ENCODE data around the gene LPGAT1.
A peak's percentile ranks its signal among the peaks of the same experiment; 100 is the strongest.
"Not testable (repeated sequence)": the region's sequence is repeated elsewhere in the genome, so short reads cannot be mapped to it uniquely, and the experiment has no call there.

The LPGAT1 gene

GRCh38 chr1:211735208-211736170 lies 95.1 kb downstream of the LPGAT1 start:
- DNase-seq (ENCODE audit: low read depth): peak; percentile 56

- DNase-seq (ENCODE audit: low read depth): no peak
Observed at GRCh38 chr1:211734791-211735190, 95.8 kb downstream of the LPGAT1 start.

- DNase-seq (ENCODE audit: low read depth): no peak
Observed at GRCh38 chr1:211734359-211734758, 96.2 kb downstream of the LPGAT1 start.

GRCh38 chr1:211732293-211732980 lies 98.1 kb downstream of the LPGAT1 start:
- no peak for DNase-seq (ENCODE audit: low read depth)

- DNase-seq (ENCODE audit: low read depth): no peak
Observed at GRCh38 chr1:211731456-211732292, 98.9 kb downstream of the LPGAT1 start.

- no peak for DNase-seq (ENCODE audit: low read depth)
Observed at GRCh38 chr1:211730347-211730746, 100.2 kb downstream of the LPGAT1 start.

- DNase-seq (ENCODE audit: low read depth): no peak
Observed at GRCh38 chr1:211729238-211729637, 101.3 kb downstream of the LPGAT1 start.

- DNase-seq (ENCODE audit: low read depth): no peak
Observed at GRCh38 chr1:211726467-211726995, 104.0 kb downstream of the LPGAT1 start.

- DNase-seq (ENCODE audit: low read depth): no peak
Observed at GRCh38 chr1:211724687-211725196, 105.8 kb downstream of the LPGAT1 start.

GRCh38 chr1:211723273-211723672 lies 107.3 kb downstream of the LPGAT1 start:
- DNase-seq (ENCODE audit: low read depth): no peak

- no peak for DNase-seq (ENCODE audit: low read depth)
Observed at GRCh38 chr1:211722277-211723175, 108.0 kb downstream of the LPGAT1 start.

- DNase-seq (ENCODE audit: low read depth): not testable (repeated sequence)
Observed at GRCh38 chr1:211716555-211716954, 114.0 kb downstream of the LPGAT1 start.

- DNase-seq (ENCODE audit: low read depth): no peak
Observed at GRCh38 chr1:211715971-211716370, 114.6 kb downstream of the LPGAT1 start.

GRCh38 chr1:211714154-211714553 lies 116.4 kb downstream of the LPGAT1 start:
- DNase-seq (ENCODE audit: low read depth): no peak

- DNase-seq (ENCODE audit: low read depth): no peak
Observed at GRCh38 chr1:211713231-211713630, 117.3 kb downstream of the LPGAT1 start.

- DNase-seq (ENCODE audit: low read depth): no peak
Observed at GRCh38 chr1:211711315-211711705, 119.3 kb downstream of the LPGAT1 start.

GRCh38 chr1:211710566-211711314 lies 119.8 kb downstream of the LPGAT1 start:
- no peak for DNase-seq (ENCODE audit: low read depth)

GRCh38 chr1:211708926-211709325 lies 121.6 kb downstream of the LPGAT1 start:
- DNase-seq (ENCODE audit: low read depth): no peak

- no peak for DNase-seq (ENCODE audit: low read depth)
Observed at GRCh38 chr1:211708006-211708405, 122.6 kb downstream of the LPGAT1 start.

Data from non-pigmented ciliary epithelial cell (primary cell).